ENCODE results near the gene FRMD1.

- TF ChIP-seq CTCF (IDR thresholded peaks at IDR 0.05), result no peak
- TF ChIP-seq POLR2A (IDR thresholded peaks at IDR 0.05), result no peak
- TF ChIP-seq EP300 (IDR thresholded peaks at IDR 0.05), result no peak
- no peak for TF ChIP-seq POLR2AphosphoS5 (IDR thresholded peaks at IDR 0.05)
These were observed 74.1 kb downstream of the FRMD1 start for GRCh38 chr6:168004945-168005344.

Measured in upper lobe of left lung (tissue), 4 donors.